K562 (cell line): ENCODE measurements around the gene RSBN1L. TPM values are rescaled to one million over a fixed set of nuclear protein-coding genes. Genes with fewer than 3 reads are reported as not detected.
A peak's percentile ranks its signal among the peaks of the same experiment; 100 is the strongest.

Source experiments
- ATAC-seq: fragments of 200-7000 bp; cut with Tn5 transposase; 3 replicates; pipeline ENCODE4 v1.9.1; 2020; ENCODE audit warnings: moderate library complexity
- BruUV-seq: library from RNA; stranded (reverse); fragments of 400-500 nt; replicated peaks from 2 replicates; lab custom pipeline; 2021; lab: Mats Ljungman, UMichigan
- CTCF ChIA-PET: fragments of 300-600 bp; formaldehyde crosslinking; extraction: SDS; loops from one replicate; lab custom pipeline; 2021; ENCODE audit warnings: low intra/inter-chr PET ratio; lab: Yijun Ruan, JAX
- POLR2A ChIA-PET: fragments of 300-600, 350-650 bp; sonication (Branson Sonifier 250); formaldehyde crosslinking; extraction: SDS; loops from one replicate; lab custom pipeline; 2021; ENCODE audit warnings: antibody characterized with exemption, inconsistent platforms; lab: Yijun Ruan, JAX
- DNase-seq, 4 experiments: peaks; one replicate each; pipeline versions ENCODE4 v3.0.0 to v3.0.0-alpha.2; 2011 to 2018; ENCODE audit warnings: low spot score in 3 of 4, mixed read lengths in 3 of 4; ENCODE audit errors: extremely low read depth in 1 of 4
- FAIRE-seq: peaks from 2 replicates; lab custom pipeline; 2011; peaks lifted over from hg19 to GRCh38; lab: Jason Lieb, UNC
- H2AFZ ChIP-seq: 2 replicates; pipeline ENCODE4 v1.6.0; 2011; ENCODE audit warnings: low read depth, low read length, control low read depth, inconsistent platforms
- H3K27ac ChIP-seq: fragments of 200-600 bp; 3 replicates; pipeline ENCODE4 v1.8.0; 2011; ENCODE audit warnings: low read depth, mild to moderate bottlenecking, control low read depth, inconsistent platforms, low read length, moderate library complexity, mixed read lengths; ENCODE audit errors: extremely low read depth
- H3K27me3 ChIP-seq, 2 experiments: fragments of 300-600 bp in 1 of 2; 2 replicates in 1 of 2; 3 replicates in 1 of 2; pipeline versions ENCODE4 v1.6.0 to v1.8.0; 2011; ENCODE audit warnings: inconsistent platforms in 2 of 2, low read length in 2 of 2, mild to moderate bottlenecking in 1 of 2, mixed read lengths in 1 of 2, moderate library complexity in 1 of 2; ENCODE audit not compliant: control insufficient read depth in 2 of 2, insufficient read depth in 2 of 2
- H3K36me3 ChIP-seq: fragments of 300-600 bp; 3 replicates; pipeline ENCODE4 v1.8.0; 2011; ENCODE audit warnings: mild to moderate bottlenecking, low read length, inconsistent platforms; ENCODE audit not compliant: control insufficient read depth, insufficient read depth
- H3K4me1 ChIP-seq, 2 experiments: fragments of 200-600 bp in 1 of 2; replicated peaks in 1 of 2; 2 replicates in 1 of 2; 3 replicates in 1 of 2; pipeline versions ENCODE4 v1.5.1 to v1.8.0; 2011; ENCODE audit warnings: inconsistent platforms in 2 of 2, low read length in 2 of 2, mild to moderate bottlenecking in 1 of 2, mixed read lengths in 1 of 2, moderate library complexity in 1 of 2; ENCODE audit not compliant: control insufficient read depth in 2 of 2, insufficient read depth in 2 of 2
- H3K4me2 ChIP-seq: 2 replicates; pipeline ENCODE4 v1.6.1; 2011; ENCODE audit warnings: low read length, control low read depth, inconsistent platforms, mixed read lengths; ENCODE audit not compliant: insufficient read depth
- H3K4me3 ChIP-seq: fragments of 200-600 bp; sonication (generic), shearing (Covaris generic); 2 replicates; pipeline ENCODE4 v1.5.1; 2016; ENCODE audit warnings: control low read depth, inconsistent platforms
- H3K79me2 ChIP-seq: fragments of 200-600 bp; 3 replicates; pipeline ENCODE4 v1.8.0; 2011; ENCODE audit warnings: low read length, inconsistent platforms; ENCODE audit not compliant: control insufficient read depth, insufficient read depth
- H3K9ac ChIP-seq, 2 experiments: 2 replicates each; pipeline versions ENCODE4 v1.6.0 to v1.6.1; 2011; ENCODE audit warnings: low read depth in 2 of 2, low read length in 2 of 2, control low read depth in 1 of 2, inconsistent platforms in 1 of 2, mild to moderate bottlenecking in 1 of 2, mixed read lengths in 1 of 2; ENCODE audit not compliant: insufficient read depth in 1 of 2
- H3K9me1 ChIP-seq: one replicate; pipeline ENCODE4 v1.6.0; 2011; ENCODE audit warnings: inconsistent platforms, mild to moderate bottlenecking, low read length, moderate library complexity; ENCODE audit not compliant: control insufficient read depth, insufficient read depth
- H3K9me3 ChIP-seq: replicated peaks from 2 replicates; pipeline ENCODE4 v1.5.1; 2011; ENCODE audit warnings: low read depth, low read length, inconsistent platforms; ENCODE audit not compliant: control insufficient read depth, insufficient read depth
- H4K20me1 ChIP-seq: replicated peaks from 2 replicates; pipeline ENCODE4 v1.6.1; 2011; ENCODE audit warnings: low read length, inconsistent platforms, mixed read lengths; ENCODE audit not compliant: control insufficient read depth, insufficient read depth
- RBM14 ChIP-seq: fragments of 200-400 bp; formaldehyde crosslinking; IDR thresholded peaks from 2 replicates; pipeline ENCODE4 v1.6.1; 2018; ENCODE audit warnings: low read depth, mild to moderate bottlenecking, low read length, moderate library complexity, borderline replicate concordance; ENCODE audit not compliant: insufficient read depth
- SPI1 ChIP-seq: IDR thresholded peaks from 2 replicates; pipeline ENCODE4 v1.6.1; 2011; ENCODE audit warnings: low read depth, low read length, control low read depth, borderline replicate concordance
- WGBS: fragments of 100-300 bp; shearing (Covaris generic); methylation state at CpG from one replicate; pipeline ENCODE4 v1.1.6; 2016; ENCODE audit warnings: low coverage, mixed read lengths; ENCODE audit not compliant: insufficient coverage; ENCODE audit errors: missing lambda C conversion rate; 5-methylcytosine and 5-hydroxymethylcytosine counted together
- in situ Hi-C: fragments of 300-500 bp; cut with MboI; formaldehyde crosslinking; loops from 4 replicates; pipeline ENCODE4 v1.15.0; 2018; ENCODE audit warnings: inconsistent platforms, mixed read lengths
- intact Hi-C: fragments of 100-400 bp; cut with micrococcal nuclease; formaldehyde crosslinking; loops from 2 replicates; pipeline ENCODE4 v1.14.2; 2022
- polyA plus RNA-seq, 8 experiments: library from polyadenylated mRNA; depleted of rRNA in 4 of 8; stranded (reverse) in 5 of 8; unstranded in 3 of 8; fragments of >200 nt; fragmentation: Nextera tagmentation in 2 of 8; fragmentation: Illumina TruSeq in 1 of 8; extraction: Ambion mirVana in 2 of 8; extraction: Trizol in 1 of 8; gene quantifications; 2 replicates each; pipeline versions ENCODE4 v1.2.1 to v1.2.3, GENCODE V29; 2011 to 2014; ENCODE audit warnings: inconsistent platforms in 1 of 8, missing spikeins in 1 of 8
- total RNA-seq, 7 experiments: library from RNA; depleted of rRNA in 6 of 7; stranded (reverse); fragments of >200 nt in 6 of 7; fragmentation: Illumina TruSeq in 2 of 7; extraction: Trizol in 2 of 7; gene quantifications; 2 replicates each; pipeline versions ENCODE4 v1.2.1 to v1.2.3, GENCODE V29; 2011 to 2021; ENCODE audit warnings: low replicate concordance in 1 of 7
- TF ChIP-seq, protein P1 (sequence below): fragments of 250-450 bp; sonication (Bioruptor Pico); IDR thresholded peaks from 2 replicates; pipeline ENCODE4 v1.5.0; 2021; ENCODE audit warnings: mild to moderate bottlenecking, moderate library complexity

The RSBN1L gene
- total and polyA plus RNA-seq, 9 of the 15 experiments (the other 6 are each of a cell fraction or from before 2014, with no cell fraction given): 6.2 to 35.2 (median 20.1) TPM

DNA sequence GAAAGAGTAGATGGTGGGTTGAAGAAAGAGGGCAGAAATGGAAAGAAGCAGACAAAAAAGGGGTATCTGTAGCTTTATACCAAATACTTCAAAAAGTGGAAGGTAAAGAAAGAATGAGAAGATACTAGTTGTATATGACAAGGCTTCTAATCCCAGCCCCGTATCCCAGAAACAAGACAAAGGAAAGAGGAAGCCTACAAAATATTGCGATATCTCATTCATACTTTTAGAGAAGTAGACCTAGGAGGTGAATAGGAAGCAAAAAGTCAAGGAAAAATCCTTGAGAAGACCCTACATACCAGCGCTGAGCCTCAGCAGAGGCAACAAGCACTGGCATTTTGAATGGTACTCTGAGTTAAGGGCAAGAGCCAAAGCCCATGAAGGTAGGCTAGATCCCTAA lies 128.9 kb downstream of the RSBN1L start:
- Histone ChIP-seq H3K9ac (no peak overlapping the region), H2AFZ (no peak overlapping the region), H3K79me2 (peaks cover 93% of the 10 kb centered on the region), H3K9me3 (peaks cover 12% of the 10 kb centered on the region), H3K4me3 (no peak overlapping the region), H3K27me3 (no peaks in the 10 kb centered on the region), H3K27ac (no peak overlapping the region), H3K4me2 (no peak overlapping the region), H3K9me1 (no peaks in the 10 kb centered on the region), H3K36me3 (peaks cover 5% of the 10 kb centered on the region; the same call in 2 of the 3 replicates), H4K20me1 (no peaks in the 10 kb centered on the region), H3K4me1 (peaks cover 15 to 24% of the 10 kb centered on the region in 2 experiments; a peak in 4 of 5 replicates)
- FAIRE-seq (no peak), DNase-seq (no peak), ATAC-seq (no peak)
- CTCF ChIA-PET: no interaction called here
- no TSS peak for BruUV-seq
- POLR2A ChIA-PET: interaction anchor here (1.2 kb wide), 1 partner anchor 9 kb away, joined by 6 read pairs; no protein-coding TSS in a partner anchor
- TF ChIP-seq SPI1: peak; percentile 33; the same call in 1 of the 2 replicates
- no peak for TF ChIP-seq RBM14
- TF ChIP-seq, protein P1, sequence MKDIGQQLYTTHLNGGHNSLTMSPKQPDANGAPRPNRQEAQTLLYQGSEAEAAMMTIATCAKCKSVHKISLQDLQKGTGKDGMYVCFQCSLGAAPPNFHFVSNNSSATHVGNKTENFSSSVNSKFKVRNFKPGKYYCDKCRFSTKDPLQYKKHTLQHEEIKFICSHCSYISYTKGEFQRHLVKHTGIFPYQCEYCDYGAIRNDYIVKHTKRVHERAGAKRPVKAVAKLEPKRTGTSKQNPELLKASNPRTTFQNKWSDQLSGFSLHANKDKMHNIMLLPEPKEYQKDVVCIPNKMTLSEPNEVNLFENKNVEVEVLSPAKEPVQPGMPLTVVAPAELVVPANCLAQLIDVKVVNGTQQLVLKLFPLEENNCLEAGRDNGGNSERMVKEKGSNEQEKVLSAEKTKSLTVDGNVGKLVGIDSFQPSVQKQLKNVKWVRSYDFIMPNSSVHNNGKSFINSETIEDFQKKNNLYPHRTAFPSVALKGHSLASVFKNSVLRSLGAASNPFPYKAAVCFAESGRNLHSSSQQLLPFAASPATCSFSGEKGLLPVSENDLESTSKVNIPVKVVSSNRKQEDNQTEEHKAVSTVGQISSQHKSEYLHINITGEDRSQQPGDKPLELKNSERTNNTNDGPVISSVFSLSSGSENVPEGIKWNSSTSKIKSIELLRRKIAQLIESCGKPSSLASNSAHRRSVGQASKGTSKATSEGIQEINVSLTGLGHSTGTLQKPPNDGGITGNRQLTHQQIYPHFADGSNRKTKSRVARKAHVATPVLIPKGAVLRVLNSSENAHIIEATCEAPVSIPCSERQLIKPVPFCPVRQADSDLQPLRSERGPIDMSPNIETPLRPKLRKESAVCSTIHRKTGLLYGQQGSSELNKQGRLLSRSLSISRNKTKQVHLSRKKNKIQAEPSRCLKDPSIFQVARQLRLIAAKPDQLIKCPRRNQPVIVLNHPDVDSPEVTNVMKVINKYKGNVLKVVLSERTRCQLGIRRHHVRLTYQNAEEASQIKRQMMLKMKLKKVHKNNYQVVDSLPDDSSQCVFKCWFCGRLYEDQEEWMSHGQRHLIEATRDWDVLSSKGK (CRISPR knock-in tag): no peak
- in situ Hi-C loops: no loop called here
- intact Hi-C loops: no loop called here
- 78% methylated on average over 3 of the region's 3 CpGs for WGBS
